ENCODE measurements around the gene PIK3R2. TPM values are rescaled to one million over a fixed set of nuclear protein-coding genes. Genes with fewer than 3 reads are reported as not detected.

PIK3R2 gene
- total and polyA plus RNA-seq, 10 donors: 4.2 to 22.7 (median 13.9) TPM

DNA sequence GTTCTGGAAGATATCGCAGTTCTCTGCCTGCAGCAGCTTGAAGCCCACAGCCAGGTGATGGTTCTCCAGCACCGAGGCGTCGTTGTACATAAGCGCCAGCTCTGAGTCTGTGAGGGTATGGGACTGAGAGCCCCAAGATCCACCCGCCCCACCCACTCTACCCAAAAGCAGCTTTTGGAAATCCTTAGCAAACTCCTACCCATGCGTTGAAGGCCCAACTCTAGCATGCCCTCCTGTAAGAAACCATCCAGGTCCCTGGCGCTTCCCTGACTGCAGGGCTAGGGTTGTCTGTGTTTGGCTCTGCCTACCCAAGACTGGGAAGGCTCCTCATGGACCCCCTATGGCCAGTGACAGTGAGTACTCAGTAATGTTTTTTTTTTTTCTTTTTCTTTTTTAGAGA lies 63.8 kb downstream of the PIK3R2 start:
- WGBS, 5 donors: 90 to 97% (median 94%) methylated on average over 8 of the region's 8 CpGs
- intact Hi-C loops (cut with DNase I; ENCODE audit: low total_unique reads): no loop called here
- Histone ChIP-seq H3K4me3 (no peak overlapping the region), H3K36me3 (no peaks in the 10 kb centered on the region), H3K4me1 (peaks cover 0 to 7% (median 0%) of the 10 kb centered on the region in 6 donors), H3K27me3 (replicated peaks in 1 of 7) (peaks cover 0 to 35% (median 14%) of the 10 kb centered on the region in 7 donors), H3K9me3 (no peaks in the 10 kb centered on the region), H3K27ac (no peak overlapping the region)
- TF ChIP-seq, protein P1, sequence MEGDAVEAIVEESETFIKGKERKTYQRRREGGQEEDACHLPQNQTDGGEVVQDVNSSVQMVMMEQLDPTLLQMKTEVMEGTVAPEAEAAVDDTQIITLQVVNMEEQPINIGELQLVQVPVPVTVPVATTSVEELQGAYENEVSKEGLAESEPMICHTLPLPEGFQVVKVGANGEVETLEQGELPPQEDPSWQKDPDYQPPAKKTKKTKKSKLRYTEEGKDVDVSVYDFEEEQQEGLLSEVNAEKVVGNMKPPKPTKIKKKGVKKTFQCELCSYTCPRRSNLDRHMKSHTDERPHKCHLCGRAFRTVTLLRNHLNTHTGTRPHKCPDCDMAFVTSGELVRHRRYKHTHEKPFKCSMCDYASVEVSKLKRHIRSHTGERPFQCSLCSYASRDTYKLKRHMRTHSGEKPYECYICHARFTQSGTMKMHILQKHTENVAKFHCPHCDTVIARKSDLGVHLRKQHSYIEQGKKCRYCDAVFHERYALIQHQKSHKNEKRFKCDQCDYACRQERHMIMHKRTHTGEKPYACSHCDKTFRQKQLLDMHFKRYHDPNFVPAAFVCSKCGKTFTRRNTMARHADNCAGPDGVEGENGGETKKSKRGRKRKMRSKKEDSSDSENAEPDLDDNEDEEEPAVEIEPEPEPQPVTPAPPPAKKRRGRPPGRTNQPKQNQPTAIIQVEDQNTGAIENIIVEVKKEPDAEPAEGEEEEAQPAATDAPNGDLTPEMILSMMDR (IDR thresholded peaks at IDR 0.05 in 8 of 11, conservative IDR thresholded peaks at IDR 0.05 in 3 of 11): no peak
- no peak for TF ChIP-seq POLR2AphosphoS5 (IDR thresholded peaks at IDR 0.05)
- TF ChIP-seq POLR2A (IDR thresholded peaks at IDR 0.05): no peak
- DNase-seq: no peak

DNA sequence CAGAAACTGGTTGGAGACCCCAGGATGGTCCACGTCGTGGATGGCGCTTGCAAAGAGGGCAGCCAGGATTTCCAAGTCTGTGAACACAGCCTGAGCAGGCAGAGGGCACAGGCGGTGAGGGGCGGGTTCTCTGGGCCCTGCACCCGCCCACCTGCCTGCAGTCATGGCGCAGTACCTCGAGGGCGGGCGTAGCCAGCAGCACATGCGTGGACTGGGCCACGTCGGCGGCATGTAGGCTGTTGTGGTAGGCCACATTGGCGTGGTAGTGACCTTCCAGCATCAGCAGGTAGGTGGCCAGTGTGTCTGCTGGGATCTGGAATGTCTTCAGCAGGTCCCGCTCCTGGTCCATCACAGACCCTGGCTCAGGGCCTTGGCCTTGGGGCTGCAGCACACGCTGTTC lies 65.2 kb downstream of the PIK3R2 start:
- Histone ChIP-seq H3K4me3 (no peak overlapping the region), H3K36me3 (no peaks in the 10 kb centered on the region), H3K4me1 (peaks cover 0 to 7% (median 0%) of the 10 kb centered on the region in 6 donors), H3K27me3 (replicated peaks in 1 of 7) (peaks cover 0 to 38% (median 18%) of the 10 kb centered on the region in 7 donors), H3K9me3 (no peaks in the 10 kb centered on the region), H3K27ac (no peak overlapping the region)
- TF ChIP-seq, protein P1 (IDR thresholded peaks at IDR 0.05 in 8 of 11, conservative IDR thresholded peaks at IDR 0.05 in 3 of 11): no peak
- TF ChIP-seq POLR2AphosphoS5 (IDR thresholded peaks at IDR 0.05): peak in 1 of 3 donors; percentile 24
- no peak for DNase-seq
- intact Hi-C loops (cut with DNase I; ENCODE audit: low total_unique reads): no loop called here
- WGBS, 5 donors: 82 to 87% (median 85%) methylated on average over 13 to 17 of the region's 17 CpGs

DNA sequence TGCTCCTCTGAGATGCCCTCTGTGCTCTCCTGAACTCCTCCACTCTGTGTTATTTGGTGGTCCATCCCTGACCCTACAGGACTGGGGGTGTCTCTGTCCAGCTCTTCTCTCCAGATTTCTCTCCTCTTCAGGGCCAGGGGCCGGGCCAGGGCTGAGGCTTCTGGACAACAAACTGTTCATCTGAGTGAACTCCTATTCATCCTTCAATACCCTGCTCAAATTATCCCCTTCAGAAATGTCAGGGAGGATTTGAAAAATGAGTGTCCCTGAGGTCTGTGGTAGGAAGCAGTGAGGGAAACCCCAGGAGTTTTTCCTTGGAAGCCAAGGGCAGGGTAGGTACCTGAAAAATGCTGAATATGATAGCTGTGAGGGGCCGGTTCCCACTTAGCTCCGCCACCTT lies 65.6 kb downstream of the PIK3R2 start:
- intact Hi-C loops (cut with DNase I; ENCODE audit: low total_unique reads): no loop called here

More for the DNA sequence above, 65.6 kb downstream of the PIK3R2 start:
- no peaks in the 10 kb centered on the region for H3K9me3 ChIP-seq
- no peak overlapping the region for H3K27ac ChIP-seq
- no peak for TF ChIP-seq POLR2AphosphoS5 (IDR thresholded peaks at IDR 0.05)
- TF ChIP-seq, protein P1 (IDR thresholded peaks at IDR 0.05 in 8 of 11, conservative IDR thresholded peaks at IDR 0.05 in 3 of 11): no peak
- no peak for TF ChIP-seq POLR2A (IDR thresholded peaks at IDR 0.05)
- no peaks in the 10 kb centered on the region for H3K36me3 ChIP-seq
- no peak overlapping the region for H3K4me3 ChIP-seq
- WGBS, 5 donors: 69 to 90% (median 85%) methylated on average over 3 of the region's 3 CpGs
- H3K27me3 ChIP-seq (replicated peaks in 1 of 7): peaks cover 0 to 41% (median 18%) of the 10 kb centered on the region in 7 donors
- H3K4me1 ChIP-seq: peaks cover 0 to 7% (median under 1%) of the 10 kb centered on the region in 6 donors
- no peak for DNase-seq

Small RNA genes within 50 kb of the gene (small RNA-seq; reads per million reads assigned to genes)
- gene IFI30: 0 to 0.07 (median 0) reads per million in 4 donors

Other genes starting within 250 kb of the PIK3R2 start
- 10 to 100 TPM; 29.5 to 48.6 (median 41.2) TPM for gene CCDC124, start 220.1 kb upstream of the PIK3R2 start, total RNA-seq
- 10 to 100 TPM; 62.4 to 89.9 (median 86.1) TPM for gene CCDC124, start 220.1 kb upstream of the PIK3R2 start, polyA plus RNA-seq
- not detected for gene KCNN1, start 186.1 kb upstream of the PIK3R2 start, total RNA-seq
- under 1 TPM; 0.03 to 0.10 (median 0.04) TPM for gene KCNN1, start 186.1 kb upstream of the PIK3R2 start, polyA plus RNA-seq
- gene ARRDC2, start 145.0 kb upstream of the PIK3R2 start, total RNA-seq: 10 to 100 TPM; 46.0 to 64.6 (median 50.5) TPM
- gene ARRDC2, start 145.0 kb upstream of the PIK3R2 start, polyA plus RNA-seq: 10 to 100 TPM; 61.5 to 70.4 (median 64.8) TPM
- gene IL12RB1, start 66.2 kb upstream of the PIK3R2 start, total RNA-seq: 10 to 100 TPM; 19.7 to 31.6 (median 25.3) TPM
- 10 to 100 TPM in 2 of 3 donors, 1 to 10 TPM in 1; 9.9 to 21.5 (median 14.8) TPM for gene IL12RB1, start 66.2 kb upstream of the PIK3R2 start, polyA plus RNA-seq
- 10 to 100 TPM; 31.3 to 52.7 (median 39.4) TPM for gene MAST3, start 55.4 kb upstream of the PIK3R2 start, total RNA-seq
- gene MAST3, start 55.4 kb upstream of the PIK3R2 start, polyA plus RNA-seq: 10 to 100 TPM in 2 of 3 donors, 1 to 10 TPM in 1; 8.9 to 17.1 (median 16.1) TPM
- gene IFI30, start 20.6 kb downstream of the PIK3R2 start, total RNA-seq: 100 to 1,000 TPM; 206 to 475 (median 330) TPM
- 100 to 1,000 TPM; 234 to 299 (median 274) TPM for gene IFI30, start 20.6 kb downstream of the PIK3R2 start, polyA plus RNA-seq
- 10 to 100 TPM in 3 of 7 donors, 1 to 10 TPM in 4; 7.8 to 14.1 (median 9.9) TPM for gene MPV17L2, start 40.1 kb downstream of the PIK3R2 start, total RNA-seq
- 10 to 100 TPM; 12.1 to 15.4 (median 12.3) TPM for gene MPV17L2, start 40.1 kb downstream of the PIK3R2 start, polyA plus RNA-seq
- gene RAB3A, start 50.9 kb downstream of the PIK3R2 start, total RNA-seq: 1 to 10 TPM; 1.4 to 6.6 (median 3.3) TPM
- gene RAB3A, start 50.9 kb downstream of the PIK3R2 start, polyA plus RNA-seq: 1 to 10 TPM in 2 of 3 donors, under 1 TPM in 1; 0.72 to 1.7 (median 1.3) TPM
- 1 to 10 TPM in 6 of 7 donors, under 1 TPM in 1; 0.60 to 7.6 (median 3.3) TPM for gene PDE4C, start 73.3 kb downstream of the PIK3R2 start, total RNA-seq
- gene PDE4C, start 73.3 kb downstream of the PIK3R2 start, polyA plus RNA-seq: 1 to 10 TPM in 1 of 3 donors, under 1 TPM in 2; 0.07 to 1.2 (median 0.61) TPM
- gene IQCN, start 121.3 kb downstream of the PIK3R2 start, total RNA-seq: 10 to 100 TPM in 3 of 7 donors, 1 to 10 TPM in 4; 4.7 to 17.1 (median 8.6) TPM
- gene IQCN, start 121.3 kb downstream of the PIK3R2 start, polyA plus RNA-seq: 10 to 100 TPM in 1 of 3 donors, 1 to 10 TPM in 2; 1.4 to 15.6 (median 7.8) TPM
- 100 to 1,000 TPM; 119 to 232 (median 159) TPM for gene JUND, start 128.5 kb downstream of the PIK3R2 start, total RNA-seq
- gene JUND, start 128.5 kb downstream of the PIK3R2 start, polyA plus RNA-seq: 10 to 100 TPM; 47.5 to 86.5 (median 75.6) TPM
- 10 to 100 TPM; 55.8 to 86.5 (median 65.1) TPM for gene LSM4, start 169.9 kb downstream of the PIK3R2 start, total RNA-seq
- gene LSM4, start 169.9 kb downstream of the PIK3R2 start, polyA plus RNA-seq: 100 to 1,000 TPM in 2 of 3 donors, 10 to 100 TPM in 1; 91.6 to 192 (median 151) TPM
- gene PGPEP1, start 187.4 kb downstream of the PIK3R2 start, total RNA-seq: 10 to 100 TPM; 20.2 to 65.6 (median 45.1) TPM
- 10 to 100 TPM in 1 of 3 donors, 1 to 10 TPM in 2; 9.3 to 17.3 (median 9.6) TPM for gene PGPEP1, start 187.4 kb downstream of the PIK3R2 start, polyA plus RNA-seq
- gene GDF15, start 233.0 kb downstream of the PIK3R2 start, total RNA-seq: 10 to 100 TPM in 2 of 7 donors, 1 to 10 TPM in 5; 1.9 to 34.3 (median 4.3) TPM
- 10 to 100 TPM in 1 of 3 donors, under 1 TPM in 2; 0.77 to 15.9 (median 0.96) TPM for gene GDF15, start 233.0 kb downstream of the PIK3R2 start, polyA plus RNA-seq
- 100 to 1,000 TPM in 3 of 7 donors, 10 to 100 TPM in 4; 82.2 to 164 (median 90.5) TPM for gene LRRC25, start 244.5 kb downstream of the PIK3R2 start, total RNA-seq
- gene LRRC25, start 244.5 kb downstream of the PIK3R2 start, polyA plus RNA-seq: 10 to 100 TPM; 14.6 to 32.2 (median 16.0) TPM